Left lung (tissue), 10 donors: ENCODE data around the gene RPL18A. TPM values are rescaled to one million over a fixed set of nuclear protein-coding genes. Genes with fewer than 3 reads are reported as not detected.
"Not testable (repeated sequence)": the region's sequence is repeated elsewhere in the genome, so short reads cannot be mapped to it uniquely, and the experiment has no call there.

ENCODE experiments used
- ATAC-seq: fragments of 200-7000 bp; cut with Tn5 transposase; one replicate; pipeline ENCODE4 v1.9.1; 2020; ENCODE audit warnings: moderate library complexity
- DNase-seq, 4 donors: peaks; one replicate each; pipeline ENCODE4 v3.0.0-alpha.2; 2013 to 2020
- H3K27ac ChIP-seq, 2 donors: fragments of 200-600 bp; sonication (generic) in 1 of 2; one replicate each; pipeline versions ENCODE4 v1.5.0 to v1.8.0; 2020 to 2021
- H3K27me3 ChIP-seq, 2 donors: fragments of 200-600 bp; sonication (generic) in 1 of 2; one replicate each; pipeline versions ENCODE4 v1.5.0 to v1.8.0; 2020 to 2021
- H3K36me3 ChIP-seq, 2 donors: fragments of 200-600 bp; sonication (generic) in 1 of 2; one replicate each; pipeline versions ENCODE4 v1.5.0 to v1.8.0; 2020 to 2021
- H3K4me1 ChIP-seq, 2 donors: fragments of 200-600 bp; one replicate each; pipeline ENCODE4 v1.8.0; 2021
- H3K4me3 ChIP-seq, 2 donors: fragments of 200-600 bp; sonication (generic) in 1 of 2; one replicate each; pipeline versions ENCODE4 v1.5.0 to v1.8.0; 2020 to 2021; ENCODE audit warnings: mild to moderate bottlenecking in 1 of 2
- H3K9me3 ChIP-seq, 2 donors: fragments of 200-600 bp; sonication (generic) in 1 of 2; one replicate each; pipeline versions ENCODE4 v1.5.0 to v1.8.0; 2020 to 2021
- CTCF ChIP-seq, 2 donors: fragments of 200-600 bp; sonication (generic) in 1 of 2; IDR thresholded peaks; one replicate each; pipeline versions ENCODE4 v1.5.0 to v1.8.0; 2021; ENCODE audit warnings: antibody characterized with exemption in 2 of 2
- intact Hi-C, 2 donors: fragments of 100-400 bp; cut with DNase I; formaldehyde crosslinking; loops; one replicate each; pipeline versions ENCODE4 v1.11.2 to v1.14.2; 2022
- polyA plus RNA-seq, 6 donors: library from polyadenylated mRNA; unstranded; fragments of 120-200 nt; gene quantifications; one replicate each; pipeline ENCODE4 v1.2.1, GENCODE V29; 2013; ENCODE audit not compliant: insufficient read length in 6 of 6
- total RNA-seq, 2 donors: library from RNA; stranded (reverse); fragmentation: NEBNext Ultra II Directional; extraction: Animal tissue kit (Norgen Biotek cat#: 25700); gene quantifications; one replicate each; pipeline ENCODE4 v1.2.1, GENCODE V29; 2021
- donor health status: DM: no; HTN: yes; CAD: no.
- donor health status: DM: no; HTN: no; CAD: no.

The RPL18A gene
- total and polyA plus RNA-seq, 8 donors, result 1,124 to 1,592 (median 1,314) TPM

GRCh38 chr19:17886515-17886914 is 26.8 kb downstream of the RPL18A start:
- intact Hi-C loops, result no loop called here
- H3K9me3 ChIP-seq, result no peaks in the 10 kb centered on the region
- no peak overlapping the region for H3K4me3 ChIP-seq
- DNase-seq, result no peak
- no peaks in the 10 kb centered on the region for H3K4me1 ChIP-seq
- no peaks in the 10 kb centered on the region for H3K36me3 ChIP-seq
- TF ChIP-seq CTCF (IDR thresholded peaks at IDR 0.05), result no peak
- H3K27ac ChIP-seq, result no peak overlapping the region
- H3K27me3 ChIP-seq, result peaks cover 0 to 40% of the 10 kb centered on the region in 2 donors
- no peak for ATAC-seq

GRCh38 chr19:17887221-17887620 is 27.5 kb downstream of the RPL18A start:
- not testable (repeated sequence) for DNase-seq

GRCh38 chr19:17888260-17888659 is 28.6 kb downstream of the RPL18A start:
- DNase-seq (no peak), ATAC-seq (no peak)
- intact Hi-C loops, result no loop called here
- no peaks in the 10 kb centered on the region for H3K9me3 ChIP-seq
- peaks cover 0 to 54% of the 10 kb centered on the region in 2 donors for H3K27me3 ChIP-seq
- no peak overlapping the region for H3K4me3 ChIP-seq
- no peak for TF ChIP-seq CTCF (IDR thresholded peaks at IDR 0.05)
- no peaks in the 10 kb centered on the region for H3K4me1 ChIP-seq
- no peak overlapping the region for H3K27ac ChIP-seq
- H3K36me3 ChIP-seq, result no peaks in the 10 kb centered on the region

More at GRCh38 chr19:17887221-17887620, 27.5 kb downstream of the RPL18A start:
- H3K4me1 ChIP-seq, H3K4me3 ChIP-seq, H3K36me3 ChIP-seq, H3K27ac ChIP-seq, intact Hi-C loops, ATAC-seq, H3K9me3 ChIP-seq: not testable (repeated sequence)
- H3K27me3 ChIP-seq, result peaks cover 0 to 47% of the 10 kb centered on the region in 2 donors

GRCh38 chr19:17889609-17890214 is 30.0 kb downstream of the RPL18A start:
- Histone ChIP-seq H3K4me3 (no peak overlapping the region), H3K27ac (no peak overlapping the region), H3K27me3 (peaks cover 0 to 58% of the 10 kb centered on the region in 2 donors), H3K36me3 (no peaks in the 10 kb centered on the region), H3K4me1 (no peaks in the 10 kb centered on the region), H3K9me3 (no peaks in the 10 kb centered on the region)
- intact Hi-C loops, result no loop called here
- TF ChIP-seq CTCF (IDR thresholded peaks at IDR 0.05), result no peak
- ATAC-seq (peak; percentile 77), DNase-seq (peak in 3 of 4 donors; percentile 34 to 45 (median 35))

- Histone ChIP-seq H3K4me3 (no peak overlapping the region), H3K27me3 (peaks cover 0 to 82% of the 10 kb centered on the region in 2 donors), H3K4me1 (no peaks in the 10 kb centered on the region), H3K9me3 (no peaks in the 10 kb centered on the region), H3K36me3 (no peaks in the 10 kb centered on the region), H3K27ac (no peak overlapping the region)
- no peak for TF ChIP-seq CTCF (IDR thresholded peaks at IDR 0.05)
- intact Hi-C loops, result no loop called here
- DNase-seq, result no peak
- no peak for ATAC-seq
These were observed 34.1 kb downstream of the RPL18A start for GRCh38 chr19:17893766-17894165.

- DNase-seq (no peak), ATAC-seq (no peak)
- Histone ChIP-seq H3K36me3 (no peaks in the 10 kb centered on the region), H3K27me3 (peaks cover 0 to 33% of the 10 kb centered on the region in 2 donors), H3K4me3 (no peak overlapping the region), H3K9me3 (peaks cover 0 to 3% of the 10 kb centered on the region in 2 donors), H3K4me1 (no peaks in the 10 kb centered on the region), H3K27ac (no peak overlapping the region)
- no peak for TF ChIP-seq CTCF (IDR thresholded peaks at IDR 0.05)
- intact Hi-C loops, result no loop called here
These were observed 43.0 kb downstream of the RPL18A start for GRCh38 chr19:17902701-17903100.
